Measurements from ENCODE around the gene ADGRG1. TPM values are rescaled to one million over a fixed set of nuclear protein-coding genes. Genes with fewer than 3 reads are reported as not detected.
A peak's percentile ranks its signal among the peaks of the same experiment; 100 is the strongest.

The ADGRG1 gene
- total RNA-seq, 2 experiments from 2014 or later = 2.2 to 2.9 TPM

DNA sequence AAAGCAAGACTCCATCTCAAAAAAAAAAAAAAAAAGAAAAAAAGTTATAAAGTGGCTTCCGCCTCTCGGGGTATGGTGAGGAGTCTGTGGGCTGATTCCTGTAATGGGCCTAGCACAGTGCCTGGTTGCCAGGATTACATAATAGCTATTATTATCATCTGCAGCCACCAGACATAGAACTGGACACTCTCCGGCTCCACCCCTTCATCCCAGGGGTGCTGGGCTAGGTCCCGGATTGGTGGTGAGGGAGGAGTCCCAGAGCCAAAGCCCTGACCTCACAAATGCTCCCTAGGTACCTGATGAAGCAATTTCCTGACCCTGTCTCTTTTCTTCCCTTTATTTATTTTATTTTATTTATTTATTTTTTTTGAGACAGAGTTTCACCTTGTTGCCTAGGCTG is 11.6 kb upstream of the ADGRG1 start:
- ChIA-PET POLR2A (interaction anchor here (0.7 kb wide), 1 partner anchor 94 kb away, joined by 10 read pairs; no protein-coding TSS in a partner anchor), CTCF (interaction anchor here (0.8 to 1.3 kb wide), 2 partner anchors 11 to 18 kb away, joined by 3 to 4 read pairs; partner anchors contain the start of gene ADGRG1)
- H3K27ac Mint-ChIP-seq = no peak overlapping the region
- no peak for DNase-seq
- H3K4me3 Mint-ChIP-seq = no peak overlapping the region
- H3K4me1 Mint-ChIP-seq = peaks cover 15% of the 10 kb centered on the region
- H3K36me3 Mint-ChIP-seq (ENCODE audit: low read depth) = no peaks in the 10 kb centered on the region
- H3K27me3 Mint-ChIP-seq = no peaks in the 10 kb centered on the region
- H3K9me3 Mint-ChIP-seq = no peaks in the 10 kb centered on the region

DNA sequence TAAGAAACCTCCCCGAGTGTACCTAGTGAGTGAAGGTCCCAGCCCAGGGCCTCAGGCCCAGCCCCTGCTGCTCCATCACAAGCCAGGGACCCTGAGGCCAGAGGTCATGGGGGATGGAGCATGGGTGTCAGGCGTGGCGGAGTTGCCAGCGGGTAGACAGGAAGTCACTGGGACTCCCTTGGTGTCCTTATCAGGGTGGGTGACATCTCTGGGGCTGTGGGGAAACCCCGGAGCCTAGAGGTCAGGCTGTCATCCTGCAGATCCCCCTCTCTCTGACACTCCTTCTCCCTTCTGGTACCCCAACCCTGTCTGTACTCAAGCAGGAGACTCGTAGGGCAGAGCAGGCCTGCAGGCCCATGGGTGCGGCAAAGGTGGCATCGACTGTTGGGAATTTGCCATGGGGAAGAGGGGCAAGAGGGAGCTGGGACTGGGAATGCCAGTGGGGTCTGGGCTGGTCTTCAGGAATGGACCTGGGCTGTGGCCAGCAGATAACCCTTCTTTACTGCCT is 10.8 kb upstream of the ADGRG1 start:
- POLR2A ChIA-PET = no interaction called here

DNA sequence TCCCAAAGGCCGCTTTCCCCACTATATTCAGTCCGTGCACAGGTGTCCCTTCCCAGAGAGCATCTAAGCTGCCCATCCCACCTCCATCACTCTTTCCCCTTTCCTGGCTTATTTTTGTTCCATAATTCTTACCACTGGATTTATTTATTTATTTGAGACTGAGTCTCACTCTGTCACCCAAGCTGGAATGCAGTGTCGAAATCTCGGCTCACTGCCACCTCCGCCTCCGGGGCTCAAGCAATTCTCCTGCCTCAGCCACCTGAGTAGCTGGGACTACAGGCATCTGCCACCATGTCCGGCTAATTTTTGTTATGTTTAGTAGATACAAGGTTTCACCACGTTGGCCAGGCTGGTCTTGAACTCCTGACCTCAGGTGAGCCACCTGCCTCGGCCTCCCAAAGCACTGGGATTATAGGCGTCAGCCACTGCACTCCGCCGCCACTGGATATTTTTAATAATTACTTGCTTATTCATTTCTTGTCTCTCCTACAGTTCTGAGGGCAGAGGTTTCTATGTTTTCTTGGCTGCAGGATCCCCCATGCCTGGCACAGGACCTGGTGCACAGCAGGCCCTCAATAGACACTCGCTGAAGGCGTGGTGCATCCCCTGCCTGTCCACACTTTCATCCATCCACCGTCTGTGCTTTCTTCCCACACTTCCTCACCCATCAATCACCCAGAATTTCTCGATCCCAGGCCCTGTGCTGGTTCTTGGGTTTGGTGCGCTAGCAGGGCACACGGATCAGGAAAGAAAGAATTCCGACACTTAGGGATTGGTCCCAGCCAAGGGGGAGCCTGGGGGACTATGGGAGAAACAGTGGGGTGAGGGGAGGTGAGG is 9.9 kb upstream of the ADGRG1 start:
- Mint-ChIP-seq H3K4me1 (peaks cover 13% of the 10 kb centered on the region), H3K9me3 (no peaks in the 10 kb centered on the region), H3K4me3 (no peak overlapping the region), H3K27ac (no peak overlapping the region), H3K27me3 (peaks cover under 1% of the 10 kb centered on the region), H3K36me3 (ENCODE audit: low read depth) (no peaks in the 10 kb centered on the region)
- DNase-seq = no peak
- ChIA-PET CTCF (interaction anchor here (0.9 to 1.6 kb wide), 3 partner anchors 8 to 19 kb away, joined by 3 to 4 read pairs (median 3); no protein-coding TSS in a partner anchor), POLR2A (no interaction called here)

More for the DNA sequence above, 10.8 kb upstream of the ADGRG1 start:
- CTCF ChIA-PET = interaction anchor here (0.9 to 1.3 kb wide), 2 partner anchors 11 to 20 kb away, joined by 3 read pairs; partner anchors contain the start of gene ADGRG1
- DNase-seq = no peak
- Mint-ChIP-seq H3K27ac (no peak overlapping the region), H3K36me3 (ENCODE audit: low read depth) (no peaks in the 10 kb centered on the region), H3K9me3 (no peaks in the 10 kb centered on the region), H3K27me3 (no peaks in the 10 kb centered on the region), H3K4me1 (peaks cover 15% of the 10 kb centered on the region), H3K4me3 (no peak overlapping the region)

DNA sequence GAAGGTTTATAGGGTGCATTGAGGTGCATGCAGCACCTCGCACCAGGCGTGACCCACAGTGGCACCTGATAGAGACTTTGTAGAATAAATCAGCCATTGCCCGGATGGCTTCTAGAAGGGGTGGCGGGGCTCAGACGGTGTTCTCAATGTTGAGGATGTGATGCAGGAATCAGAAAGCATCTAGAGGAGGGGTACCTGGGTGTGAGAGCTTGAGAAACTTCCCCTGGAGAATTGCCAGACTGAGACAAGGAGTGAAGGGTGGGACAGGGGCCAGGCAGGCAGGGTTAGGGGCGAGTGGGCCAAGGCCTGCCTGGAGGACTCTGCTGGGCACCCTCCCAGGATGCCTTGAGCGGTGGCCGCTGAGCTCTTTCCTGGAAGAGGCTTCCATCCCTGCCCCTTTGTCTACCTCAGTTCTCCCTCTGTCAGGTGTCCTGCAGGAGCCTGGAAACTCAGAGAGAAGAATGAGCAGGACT is 9.3 kb upstream of the ADGRG1 start:
- H3K4me1 Mint-ChIP-seq = peaks cover 10% of the 10 kb centered on the region
- ChIA-PET CTCF (interaction anchor here (1.1 to 1.6 kb wide), 2 partner anchors 9 to 18 kb away, joined by 3 to 4 read pairs; no protein-coding TSS in a partner anchor), POLR2A (no interaction called here)
- H3K4me3 Mint-ChIP-seq = no peak overlapping the region
- no peaks in the 10 kb centered on the region for H3K9me3 Mint-ChIP-seq
- H3K27ac Mint-ChIP-seq = no peak overlapping the region
- H3K27me3 Mint-ChIP-seq = peaks cover 3% of the 10 kb centered on the region
- no peaks in the 10 kb centered on the region for H3K36me3 Mint-ChIP-seq (ENCODE audit: low read depth)
- DNase-seq = no peak

DNA sequence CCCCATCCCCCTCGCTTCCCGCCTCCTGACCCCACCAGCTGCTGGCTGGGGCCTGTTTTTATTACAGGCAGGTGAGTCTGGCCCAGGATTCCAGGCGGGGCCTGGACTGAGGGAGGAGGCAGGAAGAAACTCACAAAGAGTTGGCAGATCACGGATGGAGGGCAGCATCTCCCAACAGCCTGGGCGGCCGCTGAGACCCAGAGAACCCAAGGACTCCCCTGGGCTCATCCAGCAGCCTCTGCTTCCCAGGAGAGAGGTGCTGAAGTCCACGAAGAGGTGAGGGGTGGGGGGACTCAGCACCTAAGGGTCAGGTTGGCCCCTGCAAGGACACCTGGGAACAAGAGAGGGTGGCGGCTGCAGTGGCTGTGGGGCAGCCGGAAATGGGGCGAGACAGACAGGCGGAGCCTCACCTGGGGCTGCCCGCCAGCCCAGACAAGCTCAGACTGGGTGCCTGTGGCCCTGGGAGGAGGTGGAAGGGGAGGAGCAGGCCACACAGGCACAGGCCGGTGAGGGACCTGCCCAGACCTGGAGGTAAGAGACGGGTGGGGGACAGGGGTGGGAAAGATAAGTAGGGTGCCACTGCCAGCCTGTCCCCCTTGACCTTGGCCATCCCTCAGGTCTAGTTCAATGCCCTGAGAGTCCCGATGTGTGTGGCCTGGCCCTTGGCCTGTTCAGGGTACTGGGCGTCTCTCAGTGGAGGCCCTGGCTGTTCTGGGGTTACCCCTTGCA is 8.7 kb upstream of the ADGRG1 start:
- no peaks in the 10 kb centered on the region for H3K9me3 Mint-ChIP-seq
- CTCF ChIA-PET = interaction anchor here (0.9 to 1.6 kb wide), 3 partner anchors 9 to 18 kb away, joined by 3 to 4 read pairs (median 3); no protein-coding TSS in a partner anchor
- no peaks in the 10 kb centered on the region for H3K36me3 Mint-ChIP-seq (ENCODE audit: low read depth)
- POLR2A ChIA-PET = no interaction called here
- DNase-seq = no peak
- peak overlapping the region; percentile 31 for H3K27ac Mint-ChIP-seq
- H3K27me3 Mint-ChIP-seq = peaks cover 3% of the 10 kb centered on the region
- H3K4me3 Mint-ChIP-seq = no peak overlapping the region
- H3K4me1 Mint-ChIP-seq = peaks cover 5% of the 10 kb centered on the region

DNA sequence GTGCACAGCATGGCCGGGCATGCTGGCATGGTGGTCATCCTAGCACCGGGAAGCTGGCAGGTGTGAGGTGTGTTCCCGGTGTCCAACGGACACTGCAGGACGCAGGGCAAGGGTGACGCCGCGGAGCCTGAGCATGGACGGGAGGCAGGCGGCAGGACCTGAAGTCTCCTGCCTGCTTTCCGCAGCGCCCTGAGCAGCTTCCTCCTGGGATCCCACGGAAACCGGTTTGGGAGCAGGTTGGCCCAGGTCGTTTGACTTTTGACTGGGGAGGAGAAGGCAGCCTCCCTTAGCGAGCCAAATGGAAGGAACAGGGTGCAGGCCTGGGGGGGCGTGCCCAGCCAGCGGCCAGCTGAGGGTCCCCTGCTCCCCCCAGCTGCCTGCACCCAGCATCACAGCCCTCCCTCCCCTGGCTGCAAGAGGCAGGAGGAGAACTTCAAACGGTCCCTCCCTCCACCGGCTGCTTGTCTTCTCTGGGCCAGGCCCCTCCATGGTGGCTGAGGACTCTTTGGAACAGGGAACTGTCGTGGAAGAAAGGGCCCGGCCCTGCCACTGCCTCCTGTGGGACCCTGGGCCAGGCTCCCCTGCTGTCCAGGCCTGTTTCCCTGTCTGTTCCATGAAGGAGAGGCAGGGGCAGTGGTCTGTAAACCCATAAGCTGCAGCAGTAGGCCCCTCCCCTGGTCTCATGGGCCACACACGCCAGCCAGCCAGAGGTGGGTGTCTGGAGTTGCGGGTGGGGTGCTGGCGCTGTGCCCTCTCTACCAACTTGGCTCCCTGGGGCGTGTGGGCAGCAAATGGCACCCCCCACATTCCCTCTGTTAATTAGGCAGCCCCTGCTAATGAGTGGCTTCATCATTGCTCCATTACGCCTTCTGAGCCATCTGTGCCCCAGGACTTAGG is 7.8 kb upstream of the ADGRG1 start:
- ChIA-PET CTCF (interaction anchor here (0.9 to 2.0 kb wide), 3 partner anchors 10 to 28 kb away, joined by 3 to 4 read pairs (median 4); no protein-coding TSS in a partner anchor), POLR2A (interaction anchor here (0.6 kb wide), 1 partner anchor 12 kb away, joined by 4 read pairs; no protein-coding TSS in a partner anchor)
- Mint-ChIP-seq H3K4me1 (peaks cover 3% of the 10 kb centered on the region), H3K4me3 (no peak overlapping the region), H3K9me3 (no peaks in the 10 kb centered on the region), H3K27me3 (peaks cover 6% of the 10 kb centered on the region), H3K36me3 (ENCODE audit: low read depth) (no peaks in the 10 kb centered on the region), H3K27ac (no peak overlapping the region)
- no peak for DNase-seq

DNA sequence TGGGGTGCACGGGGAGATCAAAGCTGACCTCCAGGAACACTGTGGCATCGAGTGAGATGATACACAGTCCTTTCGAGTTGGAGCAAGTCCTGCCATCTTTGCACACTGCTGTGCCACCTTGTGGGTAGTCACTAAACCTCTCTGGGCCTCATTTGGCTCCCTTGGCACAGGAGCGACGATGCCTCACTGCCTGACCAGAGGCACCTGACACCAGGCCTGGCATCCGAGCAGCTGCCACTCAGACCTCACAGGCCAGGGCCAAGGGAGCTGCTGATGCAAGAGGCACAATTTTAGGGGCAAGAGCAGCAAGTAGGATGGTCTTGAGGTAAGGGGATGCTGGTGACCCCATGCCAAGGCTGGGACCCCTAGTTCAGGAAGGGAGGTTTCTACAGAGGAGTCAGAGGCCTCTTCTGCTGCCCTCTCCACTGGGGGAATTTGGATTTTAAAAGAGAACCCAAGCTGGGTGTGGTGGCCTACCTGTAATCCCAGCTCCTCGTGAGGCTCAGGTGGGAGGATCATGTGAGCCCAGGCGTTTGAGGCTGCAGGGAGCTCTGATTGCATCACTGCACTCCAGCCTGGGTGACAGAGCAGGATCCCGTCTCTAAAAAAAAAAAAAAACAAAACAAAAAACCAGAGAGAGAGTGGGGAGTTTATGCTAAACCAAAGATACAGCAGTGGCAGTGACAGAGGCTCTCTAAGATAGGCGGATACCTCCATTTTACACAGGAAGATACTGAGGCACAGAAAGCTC is 6.7 kb upstream of the ADGRG1 start:
- H3K4me3 Mint-ChIP-seq = no peak overlapping the region
- H3K27ac Mint-ChIP-seq = no peak overlapping the region
- H3K4me1 Mint-ChIP-seq = peaks cover 5% of the 10 kb centered on the region
- ChIA-PET POLR2A (interaction anchor here (0.6 kb wide), 1 partner anchor 13 kb away, joined by 4 read pairs; no protein-coding TSS in a partner anchor), CTCF (interaction anchor here (0.5 to 2.0 kb wide), 4 partner anchors 13 to 593 kb away, joined by 3 to 4 read pairs (median 3); no protein-coding TSS in a partner anchor)
- no peak for DNase-seq
- peaks cover 9% of the 10 kb centered on the region for H3K27me3 Mint-ChIP-seq
- no peaks in the 10 kb centered on the region for H3K36me3 Mint-ChIP-seq (ENCODE audit: low read depth)
- no peaks in the 10 kb centered on the region for H3K9me3 Mint-ChIP-seq

DNA sequence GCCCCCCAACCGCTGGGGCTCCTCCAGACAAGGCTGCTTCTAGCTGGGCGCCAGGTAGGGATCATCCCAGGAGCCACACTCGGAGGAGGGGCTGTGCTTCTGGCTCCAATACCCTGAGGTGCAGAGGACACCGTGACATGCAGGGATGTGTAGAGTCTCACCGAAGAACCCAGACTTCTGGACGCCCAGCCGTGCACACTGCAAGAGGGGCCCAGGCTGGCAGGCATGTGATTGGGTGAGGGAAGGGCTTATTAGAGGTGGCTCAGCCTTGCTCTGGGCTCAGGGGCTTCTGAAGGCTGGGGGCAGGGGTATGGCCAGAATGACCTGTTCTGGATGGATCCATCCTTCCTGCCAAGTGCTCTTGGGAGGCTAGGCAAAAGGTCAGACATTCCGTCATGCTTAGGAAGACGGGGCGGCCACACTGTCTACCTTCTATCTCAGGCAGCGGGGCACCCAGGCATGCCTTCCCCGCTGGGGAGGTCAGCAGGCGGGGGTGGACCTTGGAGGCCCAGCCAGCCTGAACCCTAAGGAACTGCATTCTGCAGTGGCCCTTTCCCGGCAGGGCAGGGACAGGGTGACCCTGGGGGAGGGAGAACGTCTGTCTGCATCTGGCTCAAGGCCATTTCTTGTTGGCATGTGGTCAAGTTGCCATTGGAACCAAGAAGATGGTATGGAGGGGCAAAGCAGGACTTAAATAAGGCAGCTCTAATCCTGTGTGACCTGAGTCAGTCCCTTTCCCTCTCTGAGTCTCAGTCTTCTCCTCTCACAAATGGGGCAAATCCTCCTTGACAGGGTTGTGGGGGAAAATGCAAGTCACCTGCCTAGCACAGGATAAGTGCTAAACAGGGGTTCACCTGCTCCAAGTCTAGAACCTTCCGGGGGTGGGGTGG is 5.8 kb upstream of the ADGRG1 start:
- Mint-ChIP-seq H3K4me1 (peaks cover 5% of the 10 kb centered on the region), H3K4me3 (no peak overlapping the region), H3K36me3 (ENCODE audit: low read depth) (no peaks in the 10 kb centered on the region), H3K27me3 (peaks cover 11% of the 10 kb centered on the region), H3K27ac (no peak overlapping the region), H3K9me3 (no peaks in the 10 kb centered on the region)
- no peak for DNase-seq
- ChIA-PET CTCF (interaction anchor here (0.5 to 2.1 kb wide), 7 partner anchors 16 to 592 kb away, joined by 3 to 6 read pairs (median 3); no protein-coding TSS in a partner anchor), POLR2A (no interaction called here)

DNA sequence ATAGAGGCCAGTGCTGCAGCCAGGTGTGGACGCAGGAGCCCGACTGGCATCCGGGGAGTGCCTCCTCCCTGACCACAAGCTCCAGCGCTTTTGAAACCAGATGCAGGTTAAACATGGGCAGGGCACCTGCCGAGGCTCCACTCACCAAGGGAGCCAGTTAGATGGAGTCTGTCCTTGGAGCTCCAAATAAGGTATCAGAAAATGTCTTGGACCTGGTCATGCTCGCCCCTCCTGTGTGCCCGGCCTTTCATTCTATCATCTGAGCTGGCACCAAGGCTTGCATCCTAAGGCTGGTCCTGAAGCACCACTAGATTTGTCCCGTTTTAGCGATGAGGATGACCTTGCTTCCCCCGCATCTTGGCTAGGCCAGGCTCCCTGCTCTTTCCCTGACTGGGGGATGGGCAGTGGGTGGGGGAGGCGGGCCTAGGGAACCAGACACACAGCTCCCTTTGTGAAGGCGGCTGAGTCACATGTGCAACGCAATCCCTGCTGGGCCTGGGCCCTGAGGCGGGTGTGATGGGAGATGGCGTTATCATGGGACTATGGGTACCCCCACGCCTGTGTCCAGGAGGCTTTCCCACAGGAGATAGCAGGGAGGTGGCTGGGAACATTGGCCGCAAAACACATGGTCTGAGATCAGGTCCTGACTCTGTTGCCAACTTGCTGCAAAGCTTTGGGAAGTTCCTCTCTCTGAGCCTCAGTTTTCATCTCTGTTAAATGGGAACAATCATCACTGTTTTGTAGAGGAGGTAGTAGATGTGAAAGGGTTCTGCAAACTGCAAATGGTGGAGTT is 5.0 kb upstream of the ADGRG1 start:
- Mint-ChIP-seq H3K4me3 (no peak overlapping the region), H3K27me3 (peaks cover 14% of the 10 kb centered on the region), H3K36me3 (ENCODE audit: low read depth) (no peaks in the 10 kb centered on the region), H3K9me3 (no peaks in the 10 kb centered on the region), H3K4me1 (peaks cover 10% of the 10 kb centered on the region), H3K27ac (no peak overlapping the region)
- ChIA-PET CTCF (interaction anchor here (0.9 to 2.1 kb wide), 5 partner anchors 8 to 26 kb away, joined by 3 to 6 read pairs (median 3); no protein-coding TSS in a partner anchor), POLR2A (no interaction called here)
- DNase-seq = no peak

DNA sequence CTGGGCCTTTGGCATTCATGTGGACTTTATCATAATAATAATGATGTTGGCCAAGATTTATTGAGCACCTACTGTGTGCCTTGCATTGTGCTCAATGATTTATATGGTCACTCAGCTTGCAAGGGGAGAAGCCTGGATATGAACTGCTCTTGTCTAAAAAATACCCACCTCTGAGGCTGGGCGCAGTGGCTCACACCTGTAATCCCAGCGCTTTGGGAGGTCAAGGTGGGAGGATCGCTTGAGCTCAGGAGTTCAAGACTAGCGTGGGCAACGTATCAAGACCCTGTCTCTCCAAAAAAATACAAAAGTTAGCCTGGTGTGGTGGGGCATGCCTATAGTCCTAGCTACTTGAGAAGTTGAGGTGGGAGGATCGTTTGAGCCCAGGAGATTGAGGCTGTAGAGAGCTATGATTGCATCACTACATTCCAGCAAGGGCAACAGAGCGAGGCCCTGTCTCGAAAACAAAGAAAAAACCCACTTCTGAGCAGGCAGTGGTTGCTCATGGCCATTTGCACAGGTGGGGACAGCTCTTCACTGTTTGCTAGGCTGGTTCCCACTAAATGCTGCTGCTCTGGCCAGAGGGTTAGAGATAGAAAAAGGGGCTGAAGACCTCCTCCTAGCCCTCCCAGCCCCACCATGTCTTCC is 4.3 kb upstream of the ADGRG1 start:
- CTCF ChIA-PET = interaction anchor here (1.2 to 2.1 kb wide), 3 partner anchors 8 to 25 kb away, joined by 3 to 6 read pairs (median 3); no protein-coding TSS in a partner anchor
- POLR2A ChIA-PET = no interaction called here
- Mint-ChIP-seq H3K4me3 (no peak overlapping the region), H3K27ac (peak overlapping the region; percentile 25), H3K4me1 (peaks cover 17% of the 10 kb centered on the region), H3K9me3 (no peaks in the 10 kb centered on the region), H3K27me3 (peaks cover 21% of the 10 kb centered on the region), H3K36me3 (ENCODE audit: low read depth) (no peaks in the 10 kb centered on the region)
- no peak for DNase-seq

All from activated CD4-positive, alpha-beta T cell treated with anti-CD3 and anti-CD28 coated beads, Interleukin-2, amount 10 ng/mL, durations not matched to agents 7 days and 5 days (primary cell).